Panc1 (cell line): Measurements from ENCODE around the gene KCNA10. TPM values are rescaled to one million over a fixed set of nuclear protein-coding genes. Genes with fewer than 3 reads are reported as not detected.

Source experiments
- ATAC-seq: fragments of 200-7000 bp; cut with Tn5 transposase; 2 replicates; pipeline ENCODE4 v1.9.1; 2020; ENCODE audit warnings: mild to moderate bottlenecking, moderate library complexity
- BruUV-seq: library from RNA; stranded (reverse); fragments of 400-500 nt; replicated peaks from 2 replicates; lab custom pipeline; 2021; lab: Mats Ljungman, UMichigan
- CTCF ChIA-PET: fragments of 300-600 bp; sonication (Branson Sonifier 250); formaldehyde crosslinking; loops from one replicate; lab custom pipeline; 2022; ENCODE audit warnings: antibody characterized with exemption; lab: Charles Lee
- POLR2A ChIA-PET: fragments of 300-600 bp; sonication (Branson Sonifier 250); formaldehyde crosslinking; loops from one replicate; lab custom pipeline; 2022; ENCODE audit warnings: antibody characterized with exemption; lab: Charles Lee
- DNase-seq: peaks from one replicate; pipeline ENCODE4 v3.0.0-alpha.2; 2010; ENCODE audit warnings: low read depth, low spot score
- H3K27ac ChIP-seq: 2 replicates; pipeline ENCODE4 v1.5.1; 2011; ENCODE audit warnings: mild to moderate bottlenecking, low read length, inconsistent platforms
- H3K27me3 ChIP-seq: fragments of 200-500 bp; sonication (Bioruptor generic); 2 replicates; pipeline ENCODE4 v1.6.0; 2014; ENCODE audit warnings: low read length, inconsistent platforms; ENCODE audit not compliant: control insufficient read depth, insufficient read depth
- H3K36me3 ChIP-seq: fragments of 200-500 bp; sonication (Bioruptor generic); 2 replicates; pipeline ENCODE4 v1.5.1; 2014; ENCODE audit warnings: inconsistent platforms, mild to moderate bottlenecking, low read length, moderate library complexity; ENCODE audit not compliant: control insufficient read depth, insufficient read depth
- H3K4me1 ChIP-seq: 2 replicates; pipeline ENCODE4 v1.5.1; 2011; ENCODE audit warnings: inconsistent platforms, mild to moderate bottlenecking, low read length, moderate library complexity; ENCODE audit not compliant: control insufficient read depth, insufficient read depth
- H3K4me3 ChIP-seq, 2 experiments: 2 replicates each; pipeline ENCODE4 v1.5.1; 2011 to 2012; ENCODE audit warnings: low read depth in 2 of 2, low read length in 2 of 2, mild to moderate bottlenecking in 2 of 2, inconsistent platforms in 1 of 2, moderate library complexity in 1 of 2
- H3K9me3 ChIP-seq: fragments of 200-500 bp; sonication (Bioruptor generic); 2 replicates; pipeline ENCODE4 v1.5.1; 2014; ENCODE audit warnings: low read depth, mild to moderate bottlenecking, inconsistent platforms, low read length, moderate library complexity; ENCODE audit not compliant: control insufficient read depth, insufficient read depth
- CTCF ChIP-seq: fragments of 450-650 bp; IDR thresholded peaks from 2 replicates; pipeline ENCODE4 v1.5.1; 2017; ENCODE audit warnings: mild to moderate bottlenecking
- POLR2AphosphoS5 ChIP-seq: IDR thresholded peaks from 2 replicates; pipeline ENCODE4 v1.6.1; 2012; ENCODE audit warnings: mild to moderate bottlenecking, low read depth, low read length, moderate library complexity
- REST ChIP-seq, 2 experiments: IDR thresholded peaks; 2 replicates each; pipeline ENCODE4 v1.6.1; 2011 to 2012; ENCODE audit warnings: low read depth in 2 of 2, control low read depth in 1 of 2, low read length in 1 of 2, mild to moderate bottlenecking in 1 of 2, moderate library complexity in 1 of 2; ENCODE audit not compliant: insufficient read depth in 1 of 2
- SIN3A ChIP-seq: IDR thresholded peaks from 2 replicates; pipeline ENCODE4 v1.6.1; 2012; ENCODE audit warnings: low read depth, mild to moderate bottlenecking, low read length, moderate library complexity, borderline replicate concordance; ENCODE audit not compliant: insufficient read depth
- TCF7L2 ChIP-seq: IDR thresholded peaks from 2 replicates; pipeline ENCODE4 v1.6.1; 2011; ENCODE audit warnings: mild to moderate bottlenecking, low read depth, low read length, inconsistent platforms
- in situ Hi-C: cut with HindIII; loops from 2 replicates; pipeline ENCODE4 v1.10.0; 2016; ENCODE audit warnings: low sequenced_read_pairs, low pct_unique_long_range_greater_than_20kb
- intact Hi-C: fragments of 100-400 bp; cut with micrococcal nuclease; formaldehyde crosslinking; loops from one replicate; pipeline ENCODE4 v1.10.0; 2022; ENCODE audit not compliant: unreplicated experiment
- total RNA-seq: library from RNA; stranded (reverse); gene quantifications from one replicate; pipeline ENCODE4 v1.2.1, GENCODE V29; 2021; ENCODE audit not compliant: unreplicated experiment

The KCNA10 gene
- total RNA-seq, 1 experiment from 2014 or later, result not detected

- no peaks in the 10 kb centered on the region for H3K27me3 ChIP-seq
- H3K4me3 ChIP-seq, result no peak overlapping the region
- H3K36me3 ChIP-seq, result no peaks in the 10 kb centered on the region
- intact Hi-C loops, result no loop called here
- no peak overlapping the region for H3K27ac ChIP-seq
- POLR2A ChIA-PET, result no interaction called here
- in situ Hi-C loops, result no loop called here
- H3K9me3 ChIP-seq, result no peaks in the 10 kb centered on the region
- peaks cover 8% of the 10 kb centered on the region; the same call in 1 of the 2 replicates for H3K4me1 ChIP-seq
- ATAC-seq (no peak), DNase-seq (no peak)
- CTCF ChIA-PET, result interaction anchor here (0.6 kb wide), 1 partner anchor 29 kb away, joined by 5 read pairs; no protein-coding TSS in a partner anchor
- no peak for TF ChIP-seq TCF7L2
- TF ChIP-seq REST (IDR thresholded peaks at IDR 0.05; ENCODE audit: insufficient read depth in 1 of 2, low read depth in 2 of 2, low read length in 1 of 2), result no peak
- no peak for TF ChIP-seq SIN3A
- no peak for TF ChIP-seq CTCF
- TF ChIP-seq POLR2AphosphoS5, result no peak
- no TSS peak for BruUV-seq
These were observed 38.4 kb downstream of the KCNA10 start for GRCh38 chr1:110480356-110481096.

- DNase-seq (no peak), ATAC-seq (no peak)
- POLR2A ChIA-PET, result no interaction called here
- Histone ChIP-seq H3K9me3 (no peaks in the 10 kb centered on the region), H3K27me3 (no peaks in the 10 kb centered on the region), H3K4me1 (peaks cover 8% of the 10 kb centered on the region; the same call in 1 of the 2 replicates), H3K36me3 (no peaks in the 10 kb centered on the region), H3K27ac (no peak overlapping the region), H3K4me3 (no peak overlapping the region)
- BruUV-seq, result no TSS peak
- in situ Hi-C loops (no loop called here), intact Hi-C loops (no loop called here)
- TF ChIP-seq POLR2AphosphoS5 (no peak), SIN3A (no peak), CTCF (no peak), TCF7L2 (no peak), REST (IDR thresholded peaks at IDR 0.05; ENCODE audit: insufficient read depth in 1 of 2, low read depth in 2 of 2, low read length in 1 of 2) (no peak)
- CTCF ChIA-PET, result no interaction called here
These were observed 40.1 kb downstream of the KCNA10 start for GRCh38 chr1:110478886-110479285.
